Non-pigmented ciliary epithelial cell (primary cell): ENCODE measurements around the gene CRYGS.

ENCODE experiments used
- DNase-seq: peaks from one replicate; pipeline ENCODE4 v3.0.0-alpha.2; 2010; ENCODE audit warnings: low read depth

Gene CRYGS

GRCh38 chr3:186493525-186494255 lies 50.5 kb downstream of the CRYGS start:
- no peak for DNase-seq

- no peak for DNase-seq
Measured at GRCh38 chr3:186492385-186492984, 51.7 kb downstream of the CRYGS start.

GRCh38 chr3:186489507-186489906 lies 54.7 kb downstream of the CRYGS start:
- DNase-seq = no peak
